ENCODE results near the gene PNKP. TPM values are rescaled to one million over a fixed set of nuclear protein-coding genes. Genes with fewer than 3 reads are reported as not detected.

PNKP gene
- total RNA-seq, 2 experiments from 2014 or later, result 58.8 to 65.9 TPM

DNA sequence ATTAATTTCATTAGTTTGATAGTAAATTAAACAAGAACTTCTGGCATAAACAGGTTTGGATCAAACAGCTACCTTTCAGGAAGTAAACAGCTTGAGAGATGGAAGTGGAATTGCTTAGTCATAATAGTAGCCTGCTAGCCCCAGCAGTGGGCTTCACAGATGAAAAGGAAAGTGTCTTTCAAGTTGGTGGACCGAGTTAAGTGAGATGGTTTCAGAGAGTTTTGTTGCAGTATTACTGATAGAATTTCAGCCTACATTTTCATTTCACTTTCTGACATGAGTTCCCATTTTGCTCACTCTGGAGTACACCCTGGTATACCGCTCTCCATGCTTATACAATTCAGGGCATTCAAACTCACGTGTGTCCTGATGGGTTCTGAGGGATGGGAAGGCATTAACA lies 18.4 kb downstream of the PNKP start:
- Mint-ChIP-seq H3K4me1 (ENCODE audit: low read depth) (peaks cover 40% of the 10 kb centered on the region), H3K27ac (peak overlapping the region; percentile 30), H3K27me3 (no peaks in the 10 kb centered on the region), H3K9me3 (peaks cover 10% of the 10 kb centered on the region), H3K36me3 (ENCODE audit: low read depth) (peaks cover 10% of the 10 kb centered on the region), H3K4me3 (peak overlapping the region; percentile 46)
- TF ChIP-seq, protein P1, sequence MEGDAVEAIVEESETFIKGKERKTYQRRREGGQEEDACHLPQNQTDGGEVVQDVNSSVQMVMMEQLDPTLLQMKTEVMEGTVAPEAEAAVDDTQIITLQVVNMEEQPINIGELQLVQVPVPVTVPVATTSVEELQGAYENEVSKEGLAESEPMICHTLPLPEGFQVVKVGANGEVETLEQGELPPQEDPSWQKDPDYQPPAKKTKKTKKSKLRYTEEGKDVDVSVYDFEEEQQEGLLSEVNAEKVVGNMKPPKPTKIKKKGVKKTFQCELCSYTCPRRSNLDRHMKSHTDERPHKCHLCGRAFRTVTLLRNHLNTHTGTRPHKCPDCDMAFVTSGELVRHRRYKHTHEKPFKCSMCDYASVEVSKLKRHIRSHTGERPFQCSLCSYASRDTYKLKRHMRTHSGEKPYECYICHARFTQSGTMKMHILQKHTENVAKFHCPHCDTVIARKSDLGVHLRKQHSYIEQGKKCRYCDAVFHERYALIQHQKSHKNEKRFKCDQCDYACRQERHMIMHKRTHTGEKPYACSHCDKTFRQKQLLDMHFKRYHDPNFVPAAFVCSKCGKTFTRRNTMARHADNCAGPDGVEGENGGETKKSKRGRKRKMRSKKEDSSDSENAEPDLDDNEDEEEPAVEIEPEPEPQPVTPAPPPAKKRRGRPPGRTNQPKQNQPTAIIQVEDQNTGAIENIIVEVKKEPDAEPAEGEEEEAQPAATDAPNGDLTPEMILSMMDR (IDR thresholded peaks at IDR 0.05), result no peak
- ChIA-PET CTCF (interaction anchor here (0.8 to 1.4 kb wide), 5 partner anchors 10 to 20 kb away, joined by 3 to 5 read pairs (median 4); no protein-coding TSS in a partner anchor), POLR2A (interaction anchor here (0.7 to 1.7 kb wide), 4 partner anchors 42 to 168 kb away, joined by 3 to 4 read pairs (median 3); partner anchors contain the start of gene IL4I1)
- intact Hi-C loops (cut with micrococcal nuclease), result no loop called here
- ATAC-seq (no peak), DNase-seq (no peak)

DNA sequence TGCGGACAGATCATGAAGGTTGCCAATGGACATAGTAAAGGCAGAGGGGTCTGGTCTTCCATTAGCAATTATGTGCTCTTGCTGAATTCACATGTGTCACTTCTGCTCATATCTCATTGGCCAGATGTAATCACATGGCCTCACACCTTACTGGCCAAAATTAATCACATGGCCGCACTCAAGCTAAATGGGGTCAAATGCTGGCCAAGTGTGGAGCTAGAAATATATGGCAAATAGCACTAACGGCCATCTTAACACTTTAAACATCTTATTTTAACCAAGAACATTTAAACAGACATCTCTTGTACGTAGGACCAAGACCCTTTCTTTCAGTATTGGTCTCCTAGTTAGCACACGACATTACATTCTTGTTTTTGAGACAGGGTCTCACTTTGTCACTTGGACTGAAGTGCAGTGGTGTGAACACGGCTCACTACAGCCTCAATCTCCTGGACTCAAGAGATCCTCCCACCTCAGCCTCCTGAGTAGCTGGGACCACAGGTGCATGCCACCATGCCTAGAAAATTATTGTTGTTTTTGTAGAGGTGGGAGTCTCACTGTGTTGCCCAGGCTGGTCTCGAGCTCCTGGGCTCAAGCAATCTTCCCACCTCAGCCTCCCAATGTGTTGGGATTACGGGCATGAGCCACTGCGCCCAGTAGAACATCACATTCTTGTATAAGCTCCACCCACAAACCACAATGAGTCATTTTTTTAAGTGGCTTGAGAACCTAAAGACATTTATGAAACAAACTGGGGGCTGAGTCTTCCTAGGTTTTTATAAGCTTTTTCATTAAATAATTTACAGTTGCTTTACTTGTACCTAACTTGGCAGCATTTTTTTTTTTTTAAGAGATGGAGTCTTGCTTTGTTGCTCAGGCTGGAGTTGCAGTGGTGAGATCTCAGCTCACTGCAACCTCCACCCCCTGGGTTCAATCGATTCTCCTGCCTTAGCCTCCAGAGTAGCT lies 19.4 kb downstream of the PNKP start:
- ChIA-PET CTCF (interaction anchor here (0.7 to 1.7 kb wide), 8 partner anchors 9 to 131 kb away, joined by 3 to 5 read pairs (median 4); no protein-coding TSS in a partner anchor), POLR2A (interaction anchor here (0.6 to 1.7 kb wide), 9 partner anchors 10 to 337 kb away, joined by 3 to 4 read pairs (median 3); partner anchors contain the start of gene IL4I1)
- Mint-ChIP-seq H3K27ac (peak overlapping the region; percentile 30), H3K36me3 (ENCODE audit: low read depth) (peaks cover 10% of the 10 kb centered on the region), H3K9me3 (peaks cover 10% of the 10 kb centered on the region), H3K4me3 (no peak overlapping the region), H3K27me3 (no peaks in the 10 kb centered on the region), H3K4me1 (ENCODE audit: low read depth) (peaks cover 34% of the 10 kb centered on the region)
- TF ChIP-seq, protein P1 (IDR thresholded peaks at IDR 0.05), result no peak
- DNase-seq (peak; percentile 34), ATAC-seq (no peak)
- intact Hi-C loops (cut with micrococcal nuclease), result no loop called here

DNA sequence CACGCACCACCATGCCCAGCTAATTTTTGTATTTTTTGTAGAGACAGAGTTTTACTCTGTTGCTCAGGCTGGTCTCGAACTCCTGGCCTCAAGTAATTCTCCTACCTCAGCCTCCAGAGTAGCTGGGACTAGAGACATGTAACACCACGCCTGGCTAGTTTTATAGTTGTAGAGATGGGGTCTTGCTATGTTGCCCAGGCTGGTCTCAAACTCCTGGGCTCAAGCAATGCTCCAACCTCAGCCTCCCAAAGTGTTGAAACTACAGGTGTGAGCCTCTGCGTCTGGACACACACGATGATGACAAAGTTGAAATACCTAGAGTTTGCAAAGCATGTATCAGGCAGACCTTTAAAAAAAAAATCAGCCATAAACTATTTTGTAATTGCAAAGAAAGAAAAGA lies 21.0 kb downstream of the PNKP start:
- H3K9me3 Mint-ChIP-seq, result peaks cover 10% of the 10 kb centered on the region
- DNase-seq (no peak), ATAC-seq (no peak)
- ChIA-PET CTCF (no interaction called here), POLR2A (no interaction called here)
- H3K4me3 Mint-ChIP-seq, result no peak overlapping the region
- TF ChIP-seq, protein P1 (IDR thresholded peaks at IDR 0.05), result no peak
- H3K4me1 Mint-ChIP-seq (ENCODE audit: low read depth), result peaks cover 23% of the 10 kb centered on the region
- intact Hi-C loops (cut with micrococcal nuclease), result no loop called here
- H3K36me3 Mint-ChIP-seq (ENCODE audit: low read depth), result peaks cover 10% of the 10 kb centered on the region
- no peak overlapping the region for H3K27ac Mint-ChIP-seq
- no peaks in the 10 kb centered on the region for H3K27me3 Mint-ChIP-seq

DNA sequence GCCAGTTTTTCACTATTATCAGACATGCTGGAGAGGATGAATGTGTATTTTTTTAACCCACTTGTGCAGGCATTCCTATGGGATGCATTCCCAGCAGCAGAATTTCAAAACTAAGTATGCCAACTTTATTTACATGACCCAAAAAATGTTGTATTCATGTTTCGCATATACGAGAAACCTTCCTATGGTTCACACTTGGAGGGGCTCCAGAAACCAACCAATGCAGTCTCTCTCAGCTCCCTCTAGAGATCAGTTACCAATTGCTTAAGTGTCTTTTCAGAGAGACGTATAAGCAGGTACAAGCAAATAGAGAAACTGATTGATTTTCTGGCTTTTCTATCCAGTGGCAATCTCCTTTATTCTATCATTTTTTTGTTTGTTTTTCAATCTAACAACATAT lies 22.0 kb downstream of the PNKP start:
- intact Hi-C loops (cut with micrococcal nuclease), result no loop called here
- peaks cover 10% of the 10 kb centered on the region for H3K9me3 Mint-ChIP-seq
- CTCF ChIA-PET, result interaction anchor here (1.4 kb wide), 1 partner anchor 128 kb away, joined by 6 read pairs; no protein-coding TSS in a partner anchor
- TF ChIP-seq, protein P1 (IDR thresholded peaks at IDR 0.05), result no peak
- peaks cover 23% of the 10 kb centered on the region for H3K4me1 Mint-ChIP-seq (ENCODE audit: low read depth)
- H3K27ac Mint-ChIP-seq, result no peak overlapping the region
- H3K27me3 Mint-ChIP-seq, result no peaks in the 10 kb centered on the region
- DNase-seq (no peak), ATAC-seq (no peak)
- no peak overlapping the region for H3K4me3 Mint-ChIP-seq
- POLR2A ChIA-PET, result no interaction called here
- H3K36me3 Mint-ChIP-seq (ENCODE audit: low read depth), result peaks cover 10% of the 10 kb centered on the region
